Prostate gland (tissue), 2 donors: Measurements from ENCODE around the gene AQP1. TPM values are rescaled to one million over a fixed set of nuclear protein-coding genes. Genes with fewer than 3 reads are reported as not detected.

ENCODE experiments used
- DNase-seq: peaks from one replicate; pipeline ENCODE4 v3.0.0-alpha.2; 2019; ENCODE audit warnings: low spot score
- H3K27ac ChIP-seq, 2 donors: fragments of 200-600 bp; sonication (generic); 2 replicates each; pipeline ENCODE4 v1.5.1; 2017 to 2019
- H3K27me3 ChIP-seq: fragments of 200-600 bp; sonication (generic); replicated peaks from 2 replicates; pipeline ENCODE4 v1.5.1; 2019; ENCODE audit not compliant: insufficient read depth
- H3K36me3 ChIP-seq, 2 donors: fragments of 200-600 bp; sonication (generic); 1 replicate in 1 of 2; 2 replicates in 1 of 2; pipeline versions ENCODE4 v1.5.1 to v1.8.1; 2017 to 2019
- H3K4me1 ChIP-seq: fragments of 200-600 bp; sonication (generic); replicated peaks from 2 replicates; pipeline ENCODE4 v1.5.1; 2019
- H3K4me3 ChIP-seq, 2 donors: fragments of 200-600 bp; sonication (generic); 2 replicates each; pipeline ENCODE4 v1.5.1; 2017 to 2019
- H3K9me3 ChIP-seq: fragments of 200-600 bp; sonication (generic); 2 replicates; pipeline ENCODE4 v1.5.1; 2017
- POLR2A ChIP-seq: fragments of 450-650 bp; IDR thresholded peaks from one replicate; pipeline ENCODE4 v1.6.1; 2016; ENCODE audit warnings: antibody characterized with exemption, mild to moderate bottlenecking
- POLR2AphosphoS5 ChIP-seq: sonication (generic); formaldehyde crosslinking; IDR thresholded peaks from one replicate; pipeline ENCODE4 v1.6.1; 2017; ENCODE audit warnings: antibody characterized with exemption
- WGBS: methylation state at CpG from one replicate; pipeline ENCODE4 v1.1.5; 2018; 5-methylcytosine and 5-hydroxymethylcytosine counted together
- intact Hi-C: fragments of 100-400 bp; cut with DNase I; formaldehyde crosslinking; loops from one replicate; pipeline ENCODE4 v1.14.2; 2022
- total RNA-seq, 2 donors: library from RNA; depleted of rRNA; stranded (reverse); fragments of >200 nt; gene quantifications; one replicate each; pipeline ENCODE4 v1.1.0, GENCODE V29; 2016
- TF ChIP-seq, protein P1 (sequence below), 4 experiments: fragments of 200-600 bp in 2 of 4; fragments of 450-650 bp in 2 of 4; sonication (generic) in 2 of 4; IDR thresholded peaks; 1 replicate in 3 of 4; 2 replicates in 1 of 4; pipeline ENCODE4 v1.5.1; 2016 to 2019; ENCODE audit warnings: antibody characterized with exemption in 4 of 4, mild to moderate bottlenecking in 2 of 4, moderate library complexity in 2 of 4

Gene AQP1
- total RNA-seq, 2 donors from 2014 or later = 89.4 to 117 TPM

DNA sequence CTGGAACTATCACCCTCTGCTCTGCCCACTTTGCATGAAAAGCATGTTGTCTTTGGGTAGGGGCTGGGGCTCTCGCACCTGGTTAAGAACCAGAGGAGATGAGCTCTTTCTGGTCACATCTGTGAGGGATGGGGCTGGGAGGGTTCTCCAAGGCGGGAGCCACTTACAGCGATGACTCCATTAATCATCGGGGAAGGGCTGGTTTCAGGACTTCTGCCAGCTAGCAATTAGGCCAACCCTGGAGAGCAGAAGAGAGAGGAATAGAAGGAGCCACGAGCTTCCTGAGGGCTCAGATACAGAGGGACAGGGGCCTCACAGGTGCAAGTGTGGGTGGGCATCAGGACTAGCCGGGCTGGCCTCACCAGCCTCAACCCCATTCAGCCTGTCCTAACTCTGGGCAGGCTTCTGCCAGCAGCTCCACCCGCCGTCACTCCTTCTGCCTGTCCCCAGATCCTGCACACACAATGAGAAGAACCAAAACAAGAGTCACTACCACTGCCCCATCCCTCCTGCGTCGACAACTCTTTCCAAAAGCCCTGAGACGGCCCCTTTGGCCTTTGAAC is 8.4 kb downstream of the AQP1 start:
- Histone ChIP-seq H3K36me3 (no peaks in the 10 kb centered on the region), H3K4me3 (no peak overlapping the region), H3K9me3 (no peaks in the 10 kb centered on the region), H3K27me3 (no peaks in the 10 kb centered on the region), H3K4me1 (no peaks in the 10 kb centered on the region), H3K27ac (no peak overlapping the region)
- WGBS = 62% methylated on average over 11 of the region's 11 CpGs
- TF ChIP-seq POLR2A = no peak
- no peak for TF ChIP-seq POLR2AphosphoS5
- TF ChIP-seq, protein P1, sequence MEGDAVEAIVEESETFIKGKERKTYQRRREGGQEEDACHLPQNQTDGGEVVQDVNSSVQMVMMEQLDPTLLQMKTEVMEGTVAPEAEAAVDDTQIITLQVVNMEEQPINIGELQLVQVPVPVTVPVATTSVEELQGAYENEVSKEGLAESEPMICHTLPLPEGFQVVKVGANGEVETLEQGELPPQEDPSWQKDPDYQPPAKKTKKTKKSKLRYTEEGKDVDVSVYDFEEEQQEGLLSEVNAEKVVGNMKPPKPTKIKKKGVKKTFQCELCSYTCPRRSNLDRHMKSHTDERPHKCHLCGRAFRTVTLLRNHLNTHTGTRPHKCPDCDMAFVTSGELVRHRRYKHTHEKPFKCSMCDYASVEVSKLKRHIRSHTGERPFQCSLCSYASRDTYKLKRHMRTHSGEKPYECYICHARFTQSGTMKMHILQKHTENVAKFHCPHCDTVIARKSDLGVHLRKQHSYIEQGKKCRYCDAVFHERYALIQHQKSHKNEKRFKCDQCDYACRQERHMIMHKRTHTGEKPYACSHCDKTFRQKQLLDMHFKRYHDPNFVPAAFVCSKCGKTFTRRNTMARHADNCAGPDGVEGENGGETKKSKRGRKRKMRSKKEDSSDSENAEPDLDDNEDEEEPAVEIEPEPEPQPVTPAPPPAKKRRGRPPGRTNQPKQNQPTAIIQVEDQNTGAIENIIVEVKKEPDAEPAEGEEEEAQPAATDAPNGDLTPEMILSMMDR (IDR thresholded peaks at IDR 0.05) = no peak
- DNase-seq = no peak
- intact Hi-C loops = no loop called here

DNA sequence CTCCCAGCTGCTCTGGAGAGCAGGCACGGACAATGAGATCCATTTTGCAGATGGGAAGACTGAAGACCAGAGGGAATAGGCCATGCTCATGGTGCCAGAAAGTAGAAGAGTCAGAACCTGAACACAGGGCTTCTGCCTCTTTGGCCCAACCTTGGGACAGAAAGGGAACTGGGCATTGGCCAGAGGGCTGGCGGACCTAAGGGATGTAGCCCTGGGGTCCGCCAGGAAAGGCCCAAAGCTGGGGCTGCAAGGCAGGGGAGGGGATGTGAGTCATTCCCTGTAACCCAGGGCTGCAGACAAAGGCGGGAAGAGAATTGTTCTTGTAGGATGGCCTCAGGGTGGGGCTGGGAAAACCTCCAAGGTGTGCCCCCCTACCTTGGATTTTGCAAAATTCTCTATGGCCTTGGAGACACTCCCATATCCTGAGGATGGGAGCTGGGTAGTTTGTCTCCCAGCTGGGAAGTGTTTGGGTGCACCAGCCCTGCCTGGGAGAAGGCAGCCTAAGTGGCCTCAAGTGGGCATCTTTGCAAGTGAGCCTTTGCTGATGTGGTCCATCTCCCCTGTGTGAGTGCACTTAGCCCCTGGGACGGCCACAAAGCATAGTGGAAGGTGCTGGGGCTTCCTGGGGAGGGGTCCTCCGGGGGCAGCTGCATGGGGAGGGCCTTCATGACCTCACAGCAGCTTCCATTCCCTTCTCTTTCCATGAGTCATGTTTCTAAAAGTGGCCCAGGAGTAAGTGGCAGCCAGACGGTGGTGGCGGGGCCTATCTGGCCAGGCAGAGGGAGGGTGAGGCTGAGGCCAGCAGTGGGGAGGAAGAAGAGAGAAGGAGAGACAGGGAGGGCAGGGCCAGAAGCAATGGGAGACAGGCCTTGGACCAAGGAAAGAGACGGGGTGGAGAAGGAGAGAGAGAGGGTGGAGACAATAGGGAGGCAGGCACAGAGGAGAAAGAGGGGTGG is 9.2 kb downstream of the AQP1 start:
- Histone ChIP-seq H3K4me1 (no peaks in the 10 kb centered on the region), H3K27ac (no peak overlapping the region), H3K27me3 (no peaks in the 10 kb centered on the region), H3K9me3 (no peaks in the 10 kb centered on the region), H3K36me3 (no peaks in the 10 kb centered on the region), H3K4me3 (no peak overlapping the region)
- TF ChIP-seq, protein P1 (IDR thresholded peaks at IDR 0.05) = no peak
- no peak for TF ChIP-seq POLR2AphosphoS5
- TF ChIP-seq POLR2A = no peak
- DNase-seq = no peak
- WGBS = 71% methylated on average over 9 of the region's 9 CpGs
- intact Hi-C loops = no loop called here

DNA sequence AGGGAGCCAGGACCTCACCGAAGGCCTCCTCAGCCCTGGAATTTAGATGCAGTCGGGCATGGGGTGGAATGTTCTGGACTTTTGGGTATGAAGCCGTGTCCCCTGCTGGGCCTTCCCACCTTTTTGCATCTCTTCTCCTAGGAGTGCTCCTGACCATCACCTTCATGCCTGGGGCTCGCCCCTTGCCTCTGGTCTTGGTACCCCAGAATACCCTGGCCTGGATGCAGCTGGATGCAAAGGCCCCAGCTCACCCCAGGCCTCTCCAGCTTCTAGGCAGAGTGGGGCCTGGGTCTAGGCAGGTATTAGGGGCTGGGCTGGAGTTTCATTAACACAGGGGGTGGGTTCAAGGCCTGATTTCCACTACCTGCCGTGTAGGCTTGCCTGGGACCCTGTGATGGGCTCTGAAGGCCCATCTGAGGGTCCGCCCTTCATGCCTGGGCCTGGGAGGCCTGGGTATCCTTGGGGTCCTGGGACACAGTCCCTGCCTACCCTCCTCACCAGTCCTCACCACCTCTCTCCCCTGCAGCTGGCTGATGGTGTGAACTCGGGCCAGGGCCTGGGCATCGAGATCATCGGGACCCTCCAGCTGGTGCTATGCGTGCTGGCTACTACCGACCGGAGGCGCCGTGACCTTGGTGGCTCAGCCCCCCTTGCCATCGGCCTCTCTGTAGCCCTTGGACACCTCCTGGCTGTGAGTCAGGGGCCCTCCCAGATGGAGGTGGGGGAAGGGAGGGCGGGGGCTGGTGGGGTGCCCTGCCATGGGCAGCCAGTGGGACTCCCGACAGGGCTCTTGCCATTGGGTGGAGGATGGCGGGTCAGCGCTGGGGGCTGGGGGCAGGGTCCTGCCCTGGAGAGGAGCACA is 10.1 kb downstream of the AQP1 start:
- Histone ChIP-seq H3K4me3 (no peak overlapping the region), H3K27me3 (no peaks in the 10 kb centered on the region), H3K27ac (no peak overlapping the region), H3K36me3 (no peaks in the 10 kb centered on the region), H3K9me3 (no peaks in the 10 kb centered on the region), H3K4me1 (no peaks in the 10 kb centered on the region)
- TF ChIP-seq, protein P1 (IDR thresholded peaks at IDR 0.05) = no peak
- no peak for TF ChIP-seq POLR2A
- WGBS = 89% methylated on average over 17 of the region's 19 CpGs
- DNase-seq = no peak
- intact Hi-C loops = no loop called here

DNA sequence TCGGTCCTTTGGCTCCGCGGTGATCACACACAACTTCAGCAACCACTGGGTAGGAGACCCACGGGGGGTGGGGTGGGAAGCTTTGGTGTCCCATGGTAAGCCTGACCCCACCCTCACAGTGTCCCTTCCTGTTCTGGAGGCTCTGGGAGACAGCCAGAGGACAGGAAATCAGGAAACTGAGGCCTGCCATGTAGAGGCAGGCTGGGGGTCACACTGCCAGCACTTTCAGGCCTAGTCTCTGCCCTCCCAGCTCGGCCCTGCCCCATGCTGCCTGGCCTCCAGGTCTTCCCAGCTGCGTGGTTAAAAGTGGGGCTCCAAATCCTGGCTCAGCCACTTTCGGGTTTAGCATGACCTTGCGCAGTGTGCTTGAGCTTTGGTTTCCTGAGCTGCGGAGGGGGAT is 10.9 kb downstream of the AQP1 start:
- Histone ChIP-seq H3K27ac (no peak overlapping the region), H3K9me3 (no peaks in the 10 kb centered on the region), H3K4me1 (no peaks in the 10 kb centered on the region), H3K36me3 (no peaks in the 10 kb centered on the region), H3K27me3 (no peaks in the 10 kb centered on the region), H3K4me3 (no peak overlapping the region)
- TF ChIP-seq, protein P1 (IDR thresholded peaks at IDR 0.05) = no peak
- TF ChIP-seq POLR2A = no peak
- no peak for TF ChIP-seq POLR2AphosphoS5
- intact Hi-C loops = no loop called here
- 91% methylated on average over 9 of the region's 9 CpGs for WGBS
- no peak for DNase-seq
